Measurements from ENCODE around the gene POLD2.

Gene POLD2

GRCh38 chr7:44117801-44118429 is 5.4 kb downstream of the POLD2 start:
- in situ Hi-C loops (cut with MboI; ENCODE audit: low sequenced_read_pairs): no loop called here
- Histone ChIP-seq H3K36me3 (replicated peaks) (peaks cover 75% of the 10 kb centered on the region), H3K27me3 (ENCODE audit: low read depth) (no peaks in the 10 kb centered on the region), H3K4me3 (no peak overlapping the region), H3K9me3 (no peaks in the 10 kb centered on the region), H3K4me1 (peaks cover 11% of the 10 kb centered on the region; the same call in 1 of the 2 replicates)
- DNase-seq (ENCODE audit: low spot score in 2 of 2): no peak

- in situ Hi-C loops (cut with MboI; ENCODE audit: low sequenced_read_pairs): no loop called here
- peaks cover 73% of the 10 kb centered on the region for H3K36me3 ChIP-seq (replicated peaks)
Observed at GRCh38 chr7:44116789-44117666, 6.3 kb downstream of the POLD2 start.

GRCh38 chr7:44116087-44116788 is 7.1 kb downstream of the POLD2 start:
- no peaks in the 10 kb centered on the region for H3K27me3 ChIP-seq (ENCODE audit: low read depth)
- DNase-seq (ENCODE audit: low spot score in 2 of 2): no peak
- no peak overlapping the region for H3K4me3 ChIP-seq
- H3K36me3 ChIP-seq (replicated peaks): peaks cover 65% of the 10 kb centered on the region
- in situ Hi-C loops (cut with MboI; ENCODE audit: low sequenced_read_pairs): no loop called here
- 0 out of 2 replicates have a peak, but pooled peaks cover 2% of the 10 kb centered on the region for H3K4me1 ChIP-seq
- no peaks in the 10 kb centered on the region for H3K9me3 ChIP-seq

More at GRCh38 chr7:44116789-44117666, 6.3 kb downstream of the POLD2 start:
- Histone ChIP-seq H3K27me3 (ENCODE audit: low read depth) (no peaks in the 10 kb centered on the region), H3K4me3 (no peak overlapping the region), H3K4me1 (peaks cover 3% of the 10 kb centered on the region; the same call in 1 of the 2 replicates), H3K9me3 (no peaks in the 10 kb centered on the region)
- DNase-seq (ENCODE audit: low spot score in 2 of 2): no peak

GRCh38 chr7:44114586-44115310 is 8.6 kb downstream of the POLD2 start:
- in situ Hi-C loops (cut with MboI; ENCODE audit: low sequenced_read_pairs): no loop called here
- peaks cover 50% of the 10 kb centered on the region for H3K36me3 ChIP-seq (replicated peaks)

GRCh38 chr7:44113764-44114354 is 9.5 kb downstream of the POLD2 start:
- Histone ChIP-seq H3K27me3 (ENCODE audit: low read depth) (no peaks in the 10 kb centered on the region), H3K9me3 (no peaks in the 10 kb centered on the region), H3K4me1 (no peaks in the 10 kb centered on the region), H3K36me3 (replicated peaks) (peaks cover 43% of the 10 kb centered on the region), H3K4me3 (no peak overlapping the region)
- DNase-seq (ENCODE audit: low spot score in 2 of 2): no peak
- in situ Hi-C loops (cut with MboI; ENCODE audit: low sequenced_read_pairs): no loop called here

More at GRCh38 chr7:44114586-44115310, 8.6 kb downstream of the POLD2 start:
- no peak for DNase-seq (ENCODE audit: low spot score in 2 of 2)
- Histone ChIP-seq H3K4me3 (no peak overlapping the region), H3K27me3 (ENCODE audit: low read depth) (no peaks in the 10 kb centered on the region), H3K9me3 (no peaks in the 10 kb centered on the region), H3K4me1 (no peaks in the 10 kb centered on the region)

GRCh38 chr7:44112997-44113763 is 10.2 kb downstream of the POLD2 start:
- H3K4me1 ChIP-seq: no peaks in the 10 kb centered on the region
- peaks cover 38% of the 10 kb centered on the region for H3K36me3 ChIP-seq (replicated peaks)
- no peaks in the 10 kb centered on the region for H3K27me3 ChIP-seq (ENCODE audit: low read depth)
- no peak overlapping the region for H3K4me3 ChIP-seq
- in situ Hi-C loops (cut with MboI; ENCODE audit: low sequenced_read_pairs): no loop called here
- DNase-seq (ENCODE audit: low spot score in 2 of 2): no peak
- H3K9me3 ChIP-seq: no peaks in the 10 kb centered on the region

- DNase-seq (ENCODE audit: low spot score in 2 of 2): no peak
- in situ Hi-C loops (cut with MboI; ENCODE audit: low sequenced_read_pairs): no loop called here
- Histone ChIP-seq H3K9me3 (no peaks in the 10 kb centered on the region), H3K4me3 (no peak overlapping the region), H3K4me1 (no peaks in the 10 kb centered on the region), H3K27me3 (ENCODE audit: low read depth) (no peaks in the 10 kb centered on the region), H3K36me3 (replicated peaks) (peaks cover 30% of the 10 kb centered on the region)
Observed at GRCh38 chr7:44112231-44112996, 10.9 kb downstream of the POLD2 start.

- H3K27me3 ChIP-seq (ENCODE audit: low read depth): no peaks in the 10 kb centered on the region
- no peaks in the 10 kb centered on the region for H3K9me3 ChIP-seq
- no peak overlapping the region for H3K4me3 ChIP-seq
- H3K4me1 ChIP-seq: no peaks in the 10 kb centered on the region
- DNase-seq (ENCODE audit: low spot score in 2 of 2): no peak
- peaks cover 24% of the 10 kb centered on the region for H3K36me3 ChIP-seq (replicated peaks)
- in situ Hi-C loops (cut with MboI; ENCODE audit: low sequenced_read_pairs): no loop called here
Observed at GRCh38 chr7:44111761-44112160, 11.6 kb downstream of the POLD2 start.

GRCh38 chr7:44110719-44111635 is 12.4 kb downstream of the POLD2 start:
- Histone ChIP-seq H3K36me3 (replicated peaks) (peaks cover 17% of the 10 kb centered on the region), H3K4me1 (no peaks in the 10 kb centered on the region)
- in situ Hi-C loops (cut with MboI; ENCODE audit: low sequenced_read_pairs): no loop called here

GRCh38 chr7:44109991-44110390 is 13.4 kb downstream of the POLD2 start:
- peaks cover 7% of the 10 kb centered on the region for H3K36me3 ChIP-seq (replicated peaks)
- no peak for DNase-seq (ENCODE audit: low spot score in 2 of 2)
- no peaks in the 10 kb centered on the region for H3K27me3 ChIP-seq (ENCODE audit: low read depth)
- no peak overlapping the region for H3K4me3 ChIP-seq
- no peaks in the 10 kb centered on the region for H3K4me1 ChIP-seq
- no peaks in the 10 kb centered on the region for H3K9me3 ChIP-seq
- in situ Hi-C loops (cut with MboI; ENCODE audit: low sequenced_read_pairs): no loop called here

More at GRCh38 chr7:44110719-44111635, 12.4 kb downstream of the POLD2 start:
- H3K27me3 ChIP-seq (ENCODE audit: low read depth): no peaks in the 10 kb centered on the region
- DNase-seq (ENCODE audit: low spot score in 2 of 2): no peak
- H3K9me3 ChIP-seq: no peaks in the 10 kb centered on the region
- H3K4me3 ChIP-seq: no peak overlapping the region

Data from HAP-1 (cell line).